HUES6 (cell line): Measurements from ENCODE around the gene TTLL8.

ENCODE experiments used
- H3K27ac ChIP-seq: 2 replicates; pipeline ENCODE4 v1.7.0; 2013; ENCODE audit warnings: low read depth, mild to moderate bottlenecking, low read length, inconsistent platforms
- H3K27me3 ChIP-seq: 2 replicates; pipeline ENCODE4 v1.6.1; 2013; ENCODE audit warnings: low read length; ENCODE audit not compliant: control insufficient read depth, insufficient read depth
- H3K36me3 ChIP-seq: 2 replicates; pipeline ENCODE4 v1.6.1; 2013; ENCODE audit warnings: low read length; ENCODE audit not compliant: control insufficient read depth, insufficient read depth
- H3K4me1 ChIP-seq: 2 replicates; pipeline ENCODE4 v1.6.1; 2013; ENCODE audit warnings: low read length; ENCODE audit not compliant: control insufficient read depth, insufficient read depth
- H3K4me3 ChIP-seq: 2 replicates; pipeline ENCODE4 v1.5.1; 2013; ENCODE audit warnings: low read depth, low read length
- H3K9ac ChIP-seq: one replicate; pipeline ENCODE4 v1.6.1; 2013; ENCODE audit warnings: mild to moderate bottlenecking, low read length
- H3K9me3 ChIP-seq: 2 replicates; pipeline ENCODE4 v1.6.1; 2013; ENCODE audit warnings: low read depth, low read length; ENCODE audit not compliant: control insufficient read depth, insufficient read depth

The TTLL8 gene

GRCh38 chr22:50061141-50061823 is 3.2 kb upstream of the TTLL8 start:
- Histone ChIP-seq H3K36me3 (no peaks in the 10 kb centered on the region), H3K9me3 (no peaks in the 10 kb centered on the region), H3K4me3 (no peak overlapping the region), H3K27ac (no peak overlapping the region), H3K9ac (no peak overlapping the region), H3K4me1 (no peaks in the 10 kb centered on the region; the same call in 1 of the 2 replicates), H3K27me3 (peaks cover 15% of the 10 kb centered on the region)

- Histone ChIP-seq H3K9ac (no peak overlapping the region), H3K27ac (no peak overlapping the region), H3K36me3 (no peaks in the 10 kb centered on the region), H3K4me1 (no peaks in the 10 kb centered on the region; the same call in 1 of the 2 replicates), H3K27me3 (peaks cover 15% of the 10 kb centered on the region), H3K9me3 (no peaks in the 10 kb centered on the region), H3K4me3 (no peak overlapping the region)
Observed at GRCh38 chr22:50060441-50061140, 2.5 kb upstream of the TTLL8 start.

- Histone ChIP-seq H3K4me3 (peak overlapping the region; percentile 68; the same call in 1 of the 2 replicates), H3K27me3 (peaks cover 15% of the 10 kb centered on the region), H3K9me3 (no peaks in the 10 kb centered on the region), H3K36me3 (no peaks in the 10 kb centered on the region), H3K9ac (no peak overlapping the region), H3K27ac (no peak overlapping the region), H3K4me1 (no peaks in the 10 kb centered on the region; the same call in 1 of the 2 replicates)
Observed at GRCh38 chr22:50059881-50060262, 1.8 kb upstream of the TTLL8 start.

- Histone ChIP-seq H3K36me3 (no peaks in the 10 kb centered on the region), H3K27me3 (peaks cover 15% of the 10 kb centered on the region), H3K27ac (no peak overlapping the region), H3K9ac (no peak overlapping the region), H3K9me3 (no peaks in the 10 kb centered on the region), H3K4me3 (peak overlapping the region; percentile 68), H3K4me1 (no peaks in the 10 kb centered on the region; the same call in 1 of the 2 replicates)
Observed at GRCh38 chr22:50058906-50059880, 1.1 kb upstream of the TTLL8 start.

GRCh38 chr22:50057278-50058060 is 629 bp downstream of the TTLL8 start:
- Histone ChIP-seq H3K27ac (no peak overlapping the region), H3K36me3 (no peaks in the 10 kb centered on the region), H3K9ac (no peak overlapping the region), H3K27me3 (peaks cover 15% of the 10 kb centered on the region), H3K9me3 (peaks cover 3% of the 10 kb centered on the region; the same call in 1 of the 2 replicates), H3K4me1 (no peaks in the 10 kb centered on the region; the same call in 1 of the 2 replicates), H3K4me3 (0 out of 2 replicates have a peak overlapping the region, but pooled peaks have one; percentile 23)

GRCh38 chr22:50056214-50056972 is 1.7 kb downstream of the TTLL8 start:
- no peak overlapping the region for H3K27ac ChIP-seq
- peaks cover 3% of the 10 kb centered on the region; the same call in 1 of the 2 replicates for H3K9me3 ChIP-seq
- no peak overlapping the region for H3K9ac ChIP-seq

GRCh38 chr22:50053861-50054260 is 4.2 kb downstream of the TTLL8 start:
- Histone ChIP-seq H3K9ac (no peak overlapping the region), H3K36me3 (no peaks in the 10 kb centered on the region), H3K4me3 (no peak overlapping the region), H3K27ac (no peak overlapping the region), H3K9me3 (peaks cover 3% of the 10 kb centered on the region; the same call in 1 of the 2 replicates), H3K4me1 (no peaks in the 10 kb centered on the region), H3K27me3 (peaks cover 14% of the 10 kb centered on the region)

More at GRCh38 chr22:50056214-50056972, 1.7 kb downstream of the TTLL8 start:
- Histone ChIP-seq H3K27me3 (peaks cover 15% of the 10 kb centered on the region), H3K4me3 (no peak overlapping the region), H3K36me3 (no peaks in the 10 kb centered on the region), H3K4me1 (no peaks in the 10 kb centered on the region; the same call in 1 of the 2 replicates)

GRCh38 chr22:50051930-50052329 is 6.2 kb downstream of the TTLL8 start:
- Histone ChIP-seq H3K27ac (no peak overlapping the region), H3K27me3 (no peaks in the 10 kb centered on the region; the same call in 1 of the 2 replicates), H3K4me1 (no peaks in the 10 kb centered on the region), H3K4me3 (no peak overlapping the region), H3K9me3 (peaks cover 3% of the 10 kb centered on the region; the same call in 1 of the 2 replicates), H3K9ac (no peak overlapping the region), H3K36me3 (no peaks in the 10 kb centered on the region)

- H3K36me3 ChIP-seq: no peaks in the 10 kb centered on the region
- H3K4me3 ChIP-seq: no peak overlapping the region
- H3K4me1 ChIP-seq: no peaks in the 10 kb centered on the region
- peaks cover 3% of the 10 kb centered on the region; the same call in 1 of the 2 replicates for H3K9me3 ChIP-seq
- no peaks in the 10 kb centered on the region; the same call in 1 of the 2 replicates for H3K27me3 ChIP-seq
- H3K9ac ChIP-seq: no peak overlapping the region
- no peak overlapping the region for H3K27ac ChIP-seq
Observed at GRCh38 chr22:50049299-50050195, 8.6 kb downstream of the TTLL8 start.
